Stimulated activated CD8-positive, alpha-beta memory T cell treated with anti-CD3 and anti-CD28 coated beads, Interleukin-2, amount 100 ng/mL, for 1 hour (primary cell): ENCODE data around the gene MYCBP.
"Not testable (repeated sequence)": the region's sequence is repeated elsewhere in the genome, so short reads cannot be mapped to it uniquely, and the experiment has no call there.

Experiments used
- DNase-seq, 2 donors: peaks; one replicate each; pipeline ENCODE4 v3.0.0-alpha.2; 2020; ENCODE audit warnings: low read depth in 2 of 2

MYCBP gene

DNA sequence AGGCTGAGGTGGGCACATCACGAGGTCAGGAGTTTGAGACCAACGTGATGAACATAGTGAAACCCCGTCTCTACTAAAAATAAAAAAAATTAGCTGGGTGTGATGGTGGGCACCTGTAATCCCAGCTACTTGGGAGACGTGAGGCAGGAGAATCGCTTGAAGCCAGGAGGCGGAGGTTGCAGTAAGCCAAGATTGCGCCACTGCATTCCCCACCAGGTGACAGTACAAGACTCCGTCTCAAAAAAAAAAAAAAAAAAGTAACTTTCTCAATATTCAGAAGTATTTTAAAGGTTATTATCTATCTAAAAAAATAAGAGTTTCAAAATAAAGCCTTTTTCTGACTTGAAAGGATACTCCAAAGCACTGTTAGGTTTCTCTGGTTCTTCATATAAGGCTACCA lies 5.9 kb downstream of the MYCBP start:
- DNase-seq = no peak

GRCh38 chr1:38865112-38865715 lies 7.9 kb downstream of the MYCBP start:
- DNase-seq = no peak

DNA sequence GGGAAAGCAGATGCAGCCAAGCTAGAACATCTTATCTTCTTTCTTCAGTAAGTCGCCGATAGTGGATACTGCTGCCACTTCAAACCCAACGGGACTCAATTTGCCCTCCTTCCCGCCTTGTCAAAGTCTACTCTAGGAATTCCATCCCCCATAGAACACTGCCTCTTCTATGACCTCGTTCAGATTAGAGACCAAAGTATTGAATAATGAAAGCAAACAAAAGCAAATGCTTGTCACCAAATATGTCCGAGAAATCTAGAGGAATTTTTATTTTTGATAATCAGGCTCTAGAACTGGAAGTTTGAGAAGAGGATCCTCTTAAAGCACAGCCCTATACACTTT lies 12.7 kb downstream of the MYCBP start:
- no peak for DNase-seq

GRCh38 chr1:38859561-38860453 lies 13.3 kb downstream of the MYCBP start, which contains the start of gene RRAGC:
Gene RRAGC, minus strand, starts transcription at chr1:38859772. Its CDS starts 126 bp downstream, at chr1:38859646.
- DNase-seq = peak; percentile 97 to 98

- peak in 1 of 2 donors; percentile 12 for DNase-seq
Observed at GRCh38 chr1:38858833-38859560, 14.2 kb downstream of the MYCBP start.

DNA sequence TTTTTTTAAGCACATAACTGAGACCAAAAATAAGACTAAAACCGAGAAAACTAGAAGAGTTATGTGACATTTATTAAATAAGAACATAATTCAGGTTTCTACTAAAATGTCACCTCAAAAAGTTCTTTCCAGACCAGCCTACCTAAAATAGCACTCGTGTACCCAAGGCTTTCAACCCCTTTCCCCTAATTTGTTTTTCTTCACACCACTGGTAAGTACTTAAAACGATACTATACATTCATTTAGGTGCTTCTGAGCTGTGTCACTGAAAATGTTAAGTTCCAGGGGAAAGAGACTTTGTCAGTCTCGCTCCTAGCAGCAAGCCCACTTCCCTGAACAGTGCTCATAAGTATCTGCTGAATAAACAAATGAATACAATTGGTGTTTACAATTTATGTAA lies 20.4 kb downstream of the MYCBP start:
- no peak for DNase-seq

DNA sequence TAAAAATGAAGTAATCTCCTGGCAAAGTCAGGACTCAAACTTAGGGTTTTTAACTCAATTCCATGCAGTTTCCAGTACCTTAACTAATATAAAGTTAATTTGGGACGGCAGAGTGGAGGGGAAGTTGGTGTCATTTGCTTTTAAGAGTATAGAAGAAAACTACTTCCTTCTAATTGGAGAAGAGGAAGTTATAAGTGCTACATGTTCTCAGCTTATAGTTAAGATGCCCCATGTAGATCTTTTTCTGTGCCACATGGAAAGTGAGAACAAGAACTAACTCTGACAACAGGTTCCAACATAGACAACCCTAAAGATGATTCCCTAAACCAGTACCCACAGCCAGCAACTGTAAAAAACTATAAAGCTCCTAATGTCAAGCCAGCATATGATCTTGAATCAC lies 25.1 kb downstream of the MYCBP start:
- DNase-seq = no peak

- no peak for DNase-seq
Observed at GRCh38 chr1:38846210-38846609, 26.9 kb downstream of the MYCBP start.

DNA sequence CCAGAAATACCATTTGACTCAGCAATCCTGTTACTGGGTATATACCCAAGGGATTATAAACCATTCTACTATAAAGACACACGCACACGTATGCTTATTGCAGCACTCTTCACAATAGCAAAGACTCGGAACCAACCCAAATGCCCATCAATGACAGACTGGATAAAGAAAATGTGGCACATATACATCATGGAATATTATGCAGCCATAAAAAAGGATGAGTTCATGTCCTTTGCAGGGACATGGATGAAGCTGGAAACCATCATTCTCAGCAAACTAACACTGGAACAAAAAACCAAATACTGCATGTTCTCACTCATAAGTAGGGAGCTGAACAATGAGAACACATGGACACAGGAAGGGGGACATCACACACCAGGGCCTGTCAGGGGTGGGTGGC lies 28.1 kb downstream of the MYCBP start:
- DNase-seq = not testable (repeated sequence)

DNA sequence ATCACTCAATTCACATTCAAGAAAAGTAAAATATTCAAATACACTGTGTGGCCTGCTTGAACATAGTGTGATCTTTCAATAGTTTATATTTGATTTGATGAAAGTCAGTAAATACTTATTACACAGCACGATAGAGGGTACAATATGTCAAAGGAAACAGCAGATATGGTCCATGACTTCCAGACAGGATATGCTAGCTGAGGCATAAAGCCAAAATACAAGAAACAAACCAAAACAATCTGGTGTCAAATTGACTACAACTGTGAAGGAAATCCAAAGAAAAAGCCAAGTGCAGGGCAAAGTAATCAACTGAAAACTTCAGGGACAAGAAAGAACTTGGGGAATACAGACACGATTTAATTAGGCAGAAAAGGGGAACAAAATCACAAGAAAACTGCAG lies 32.9 kb downstream of the MYCBP start:
- no peak for DNase-seq

- DNase-seq = no peak
Observed at GRCh38 chr1:38839363-38839762, 33.8 kb downstream of the MYCBP start.

DNA sequence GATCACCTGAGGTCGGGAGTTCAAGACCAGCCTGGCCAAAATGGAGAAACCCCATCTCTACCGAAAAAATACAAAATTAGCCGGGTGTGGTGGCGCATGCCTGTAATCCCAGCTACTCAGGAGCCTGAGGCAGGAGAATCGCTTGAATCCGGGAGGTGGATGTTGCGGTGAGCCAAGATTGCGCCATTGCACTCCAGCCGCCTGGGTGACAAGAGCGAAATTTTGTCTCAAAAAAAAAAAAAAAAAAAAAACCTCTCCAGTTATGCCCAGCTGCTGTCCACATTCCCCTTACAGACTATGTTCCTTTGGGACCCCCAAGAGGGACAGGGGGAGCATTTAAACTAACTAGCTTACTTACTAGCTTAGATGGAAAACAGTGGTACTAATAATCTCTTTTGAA lies 36.8 kb downstream of the MYCBP start:
- not testable (repeated sequence) for DNase-seq

DNA sequence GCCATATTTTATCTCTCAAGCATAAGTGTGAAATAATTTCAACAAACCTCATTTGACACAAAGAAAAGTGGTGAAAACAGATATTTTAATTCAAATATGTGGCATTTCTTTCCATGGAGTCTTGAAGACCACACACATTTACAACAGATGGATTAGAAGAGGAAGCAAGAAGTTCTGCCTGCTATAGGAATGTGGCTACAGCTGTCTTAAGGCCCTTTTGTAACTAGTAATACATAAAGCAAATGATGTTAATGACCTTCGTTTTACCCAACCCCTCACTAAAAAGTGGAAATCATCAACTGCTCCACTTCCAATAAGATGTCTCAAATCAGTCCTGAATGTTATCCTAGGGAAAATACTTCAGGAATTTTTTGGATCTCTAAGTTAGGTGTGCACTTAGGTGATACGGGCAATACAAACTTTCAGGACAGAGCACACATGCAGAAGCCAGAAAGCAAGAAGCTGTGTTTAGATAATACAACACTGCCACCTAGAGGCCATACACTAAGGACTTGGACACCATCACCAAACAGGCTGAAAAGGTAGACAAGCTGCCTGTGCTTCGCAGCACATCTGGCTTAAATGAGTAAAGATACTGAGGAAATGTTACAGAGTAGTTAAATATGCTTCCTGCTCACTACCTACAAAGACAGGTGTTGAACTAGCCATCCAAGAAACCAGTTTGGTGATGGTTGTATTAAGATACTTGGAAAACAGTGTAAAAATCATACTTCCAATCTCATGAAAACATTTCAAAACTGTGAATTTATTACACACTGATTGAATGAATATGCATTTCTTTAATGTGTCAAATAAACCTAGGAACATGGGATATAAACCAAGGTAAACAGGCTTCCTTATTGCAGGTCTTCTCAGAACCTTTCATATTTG lies 38.0 kb downstream of the MYCBP start:
- no peak for DNase-seq

- DNase-seq = no peak
Observed at GRCh38 chr1:38834221-38834782, 38.8 kb downstream of the MYCBP start.

DNA sequence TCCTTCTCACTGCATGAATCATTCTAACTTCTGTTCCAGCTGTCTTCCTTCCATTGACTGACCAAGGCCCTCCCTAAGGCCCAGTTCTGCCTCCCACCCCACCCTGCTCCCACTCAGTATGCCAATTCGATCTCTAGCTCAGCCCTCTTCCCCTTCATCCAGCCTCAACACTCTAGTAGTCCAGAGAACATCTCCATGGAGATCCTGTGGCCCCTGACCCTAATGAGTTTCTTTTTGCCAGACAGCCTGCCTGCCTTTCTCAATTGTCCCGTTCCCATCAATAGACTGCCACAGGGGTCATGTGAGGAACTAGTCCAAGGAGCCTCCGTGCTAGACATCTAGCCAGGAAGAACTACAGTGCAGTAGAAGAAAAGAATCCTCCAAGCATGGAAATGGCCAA lies 40.0 kb downstream of the MYCBP start:
- no peak for DNase-seq

GRCh38 chr1:38832370-38832734 lies 40.8 kb downstream of the MYCBP start:
- DNase-seq = no peak

GRCh38 chr1:38831731-38832369 lies 41.3 kb downstream of the MYCBP start:
- DNase-seq = no peak

DNA sequence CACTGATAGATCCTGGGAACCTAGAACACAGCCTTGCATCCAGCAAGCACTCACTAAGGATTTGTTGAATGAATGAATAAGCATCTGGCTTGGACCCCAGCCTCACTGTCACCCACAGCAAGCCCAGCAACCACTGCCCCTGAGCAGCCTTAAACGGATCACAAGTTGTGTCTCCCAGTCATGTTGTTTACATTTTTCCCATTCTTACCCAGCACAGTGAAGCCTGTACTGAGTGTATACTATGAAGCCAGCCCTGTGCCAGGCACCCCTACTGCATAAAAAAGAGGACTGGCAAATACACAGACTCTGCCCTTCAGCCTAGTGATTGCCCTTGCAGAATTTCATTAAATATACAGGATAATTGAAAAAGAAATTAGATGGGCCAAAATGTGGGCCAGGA lies 43.8 kb downstream of the MYCBP start:
- no peak for DNase-seq

- no peak for DNase-seq
Observed at GRCh38 chr1:38827318-38827717, 45.8 kb downstream of the MYCBP start.

DNA sequence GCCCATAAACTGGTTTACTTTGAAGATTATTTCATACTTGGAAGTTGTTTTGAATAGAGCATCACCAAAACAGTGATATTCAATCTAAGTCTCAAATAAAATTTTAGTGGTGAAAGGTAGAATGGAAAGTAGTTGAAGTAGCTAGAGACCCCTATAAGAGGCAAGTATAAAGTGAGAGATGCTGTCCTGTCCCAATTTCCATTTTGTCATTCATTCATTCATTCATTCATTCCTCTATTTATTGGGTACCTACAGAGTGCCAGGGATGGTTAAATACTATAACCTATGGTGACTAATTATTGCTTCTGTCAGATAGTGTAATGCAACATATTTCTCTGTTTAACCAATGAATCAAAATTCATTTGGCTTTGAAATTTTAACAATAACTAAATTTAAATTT lies 46.3 kb downstream of the MYCBP start:
- no peak for DNase-seq

GRCh38 chr1:38826262-38826661 lies 46.9 kb downstream of the MYCBP start:
- DNase-seq = no peak
